ENCODE measurements around the gene ROGDI. TPM values are rescaled to one million over a fixed set of nuclear protein-coding genes. Genes with fewer than 3 reads are reported as not detected.
A peak's percentile ranks its signal among the peaks of the same experiment; 100 is the strongest.

Gene ROGDI, protein sequence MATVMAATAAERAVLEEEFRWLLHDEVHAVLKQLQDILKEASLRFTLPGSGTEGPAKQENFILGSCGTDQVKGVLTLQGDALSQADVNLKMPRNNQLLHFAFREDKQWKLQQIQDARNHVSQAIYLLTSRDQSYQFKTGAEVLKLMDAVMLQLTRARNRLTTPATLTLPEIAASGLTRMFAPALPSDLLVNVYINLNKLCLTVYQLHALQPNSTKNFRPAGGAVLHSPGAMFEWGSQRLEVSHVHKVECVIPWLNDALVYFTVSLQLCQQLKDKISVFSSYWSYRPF
- polyA plus RNA-seq = 4.0 TPM

DNA sequence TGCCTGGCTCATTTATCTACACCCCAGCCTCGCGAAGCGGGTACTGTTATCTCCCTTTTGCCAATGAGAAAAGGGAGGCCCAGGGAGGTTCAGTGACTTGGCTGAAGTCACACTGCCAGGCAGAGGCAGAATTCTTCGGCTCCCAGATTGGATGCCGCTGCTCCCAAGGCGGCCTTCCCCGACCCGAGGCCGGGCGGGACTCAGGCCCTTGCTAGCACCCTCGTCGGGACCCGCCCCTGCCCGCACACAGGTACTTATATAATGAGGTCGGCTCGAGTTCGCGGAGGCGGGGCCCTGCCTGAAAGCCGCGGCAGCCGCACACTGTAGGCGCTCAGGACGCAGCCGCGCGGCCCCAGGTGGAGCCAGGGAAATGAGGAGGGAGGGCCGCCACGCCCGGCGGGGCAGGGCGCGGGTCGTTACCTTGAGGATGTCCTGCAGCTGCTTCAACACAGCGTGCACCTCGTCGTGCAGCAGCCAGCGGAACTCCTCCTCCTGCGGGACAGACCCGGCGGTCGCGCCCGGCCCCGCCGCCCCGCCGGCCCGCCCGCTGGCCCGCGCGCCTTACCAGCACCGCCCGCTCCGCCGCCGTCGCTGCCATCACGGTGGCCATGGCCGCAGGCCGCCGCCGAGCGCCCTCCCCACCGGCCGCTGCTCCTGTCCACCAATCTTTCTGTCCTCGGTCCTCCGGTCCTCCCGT is at the start of gene ROGDI:
TSS of gene ROGDI (minus strand) at position 672 of the 697 bp plus-strand sequence. CDS start at position 610, 62 bp downstream.
- Mint-ChIP-seq H3K9me3 (no peaks in the 10 kb centered on the region), H3K4me1 (peaks cover 9 to 12% (median 9%) of the 10 kb centered on the region in 3 donors), H3K27me3 (no peaks in the 10 kb centered on the region), H3K36me3 (peaks cover 2% of the 10 kb centered on the region), H3K27ac (peak within 1 kb of the TSS; percentile 53 to 92 (median 91)), H3K4me3 (peak within 1 kb of the TSS; percentile 86 to 95 (median 92))

GRCh38 chr16:4850211-4850610 is 47.8 kb upstream of the ROGDI start:
- Mint-ChIP-seq H3K27me3 (no peaks in the 10 kb centered on the region), H3K36me3 (peaks cover 6% of the 10 kb centered on the region), H3K4me1 (peaks cover 34 to 43% (median 37%) of the 10 kb centered on the region in 3 donors), H3K9me3 (no peaks in the 10 kb centered on the region), H3K27ac (peak overlapping the region in 1 of 3 donors; percentile 74), H3K4me3 (peak overlapping the region in 2 of 4 donors; percentile 85 to 96)

DNA sequence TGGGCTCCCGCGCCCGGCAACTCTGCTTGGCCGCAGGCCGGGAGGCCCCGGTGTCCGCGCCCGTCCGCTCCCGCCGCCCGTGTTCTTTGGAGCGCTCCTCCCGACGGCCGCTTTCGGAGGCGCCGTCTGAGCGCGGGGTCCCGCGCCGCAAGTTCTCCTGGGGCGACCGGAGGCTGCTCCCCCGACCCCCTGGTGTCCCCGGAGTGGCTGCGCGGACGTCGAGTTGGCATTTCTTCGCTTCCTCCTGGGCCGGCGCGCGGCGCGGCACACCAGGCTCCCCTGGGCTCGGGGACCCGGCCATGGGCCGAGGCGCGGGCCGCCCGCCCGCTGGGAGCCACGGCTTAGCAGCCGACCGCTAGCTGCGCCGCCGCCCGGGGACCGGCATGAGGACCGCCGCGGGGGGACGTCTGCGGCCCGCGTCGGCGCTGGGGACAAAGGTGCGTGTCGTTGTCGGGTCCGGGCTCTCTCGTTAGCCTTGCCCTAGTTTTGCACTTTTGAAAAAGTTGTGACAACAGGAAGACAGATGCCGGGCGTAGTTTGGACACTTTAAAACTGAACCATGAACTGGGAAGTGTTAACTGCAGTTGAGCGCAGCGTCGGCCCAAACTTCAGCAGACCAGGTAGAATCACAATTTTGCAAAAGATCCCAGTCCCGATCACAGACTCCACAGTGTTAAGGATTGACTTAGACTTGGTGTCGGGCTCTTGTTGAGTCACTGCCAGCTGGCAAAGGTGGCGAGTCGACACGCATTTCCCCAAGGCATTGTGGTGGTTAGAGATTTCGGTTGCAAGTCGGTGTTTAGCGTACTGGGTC is 45.5 kb upstream of the ROGDI start:
- peak overlapping the region; percentile 87 to 96 (median 90) for H3K4me3 Mint-ChIP-seq
- peaks cover 37 to 43% (median 39%) of the 10 kb centered on the region in 3 donors for H3K4me1 Mint-ChIP-seq
- H3K36me3 Mint-ChIP-seq = no peaks in the 10 kb centered on the region

DNA sequence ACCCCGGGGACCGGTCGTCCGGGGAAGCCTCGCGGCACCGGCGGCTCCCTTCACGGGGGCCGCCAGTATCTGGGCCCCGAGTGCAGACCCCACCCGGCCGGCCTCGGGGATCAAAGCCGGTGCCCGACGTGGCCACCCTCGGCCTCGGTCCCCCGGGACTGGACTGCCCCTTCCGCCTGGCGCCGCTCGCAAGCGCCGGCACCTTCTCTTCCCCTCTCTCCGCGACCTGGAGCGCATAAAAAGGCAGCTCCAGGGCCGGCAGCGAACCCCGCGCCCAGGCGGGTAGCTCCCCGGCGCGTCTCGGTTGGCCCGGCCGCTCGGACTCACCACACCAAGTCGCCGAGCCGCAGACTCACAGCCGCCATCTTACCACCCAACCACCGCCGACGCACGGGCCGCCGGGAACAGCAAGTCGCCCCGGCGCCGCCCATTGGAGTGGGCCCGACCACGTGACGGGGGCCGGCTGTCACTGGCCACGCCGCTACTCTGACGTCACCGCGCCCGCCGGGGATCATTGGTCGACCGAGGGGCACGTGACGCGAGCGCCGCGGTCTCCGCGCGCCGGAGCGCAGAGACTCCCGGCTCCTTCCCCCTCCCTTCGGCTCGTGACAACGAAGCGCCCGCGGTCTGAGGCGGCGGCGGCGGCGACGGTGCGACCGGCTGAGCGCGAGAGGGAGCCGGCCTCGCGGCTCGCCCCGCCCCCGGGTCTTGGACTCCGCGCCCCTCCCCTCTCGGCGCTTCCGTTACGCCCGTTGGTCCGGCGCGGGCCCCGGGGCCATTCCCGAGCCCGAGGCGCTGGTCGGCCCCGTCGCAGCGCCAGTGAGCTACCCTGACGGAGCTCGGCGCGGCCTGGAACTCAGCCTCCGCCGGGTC is 44.7 kb upstream of the ROGDI start, which contains the start of the genes GLYR1 and UBN1:
TSS of gene GLYR1 (minus strand) at position 388 of the 873 bp plus-strand sequence. CDS start at position 365, 23 bp downstream.
TSS of gene UBN1 (plus strand) at position 581 of the 873 bp plus-strand sequence. CDS start 5,437 bp downstream, outside the sequence.
- H3K4me1 Mint-ChIP-seq = peaks cover 36 to 43% (median 39%) of the 10 kb centered on the region in 3 donors
- H3K9me3 Mint-ChIP-seq = no peaks in the 10 kb centered on the region
- H3K27ac Mint-ChIP-seq = peak within 1 kb of the TSS; percentile 76 to 99 (median 95)
- H3K4me3 Mint-ChIP-seq = peak within 1 kb of the TSS; percentile 87 to 96 (median 92)
- no peaks in the 10 kb centered on the region for H3K36me3 Mint-ChIP-seq
- H3K27me3 Mint-ChIP-seq = no peaks in the 10 kb centered on the region

More for the DNA sequence above, 45.5 kb upstream of the ROGDI start:
- no peaks in the 10 kb centered on the region for H3K27me3 Mint-ChIP-seq
- no peaks in the 10 kb centered on the region for H3K9me3 Mint-ChIP-seq
- H3K27ac Mint-ChIP-seq = peak overlapping the region; percentile 65 to 99 (median 92)

DNA sequence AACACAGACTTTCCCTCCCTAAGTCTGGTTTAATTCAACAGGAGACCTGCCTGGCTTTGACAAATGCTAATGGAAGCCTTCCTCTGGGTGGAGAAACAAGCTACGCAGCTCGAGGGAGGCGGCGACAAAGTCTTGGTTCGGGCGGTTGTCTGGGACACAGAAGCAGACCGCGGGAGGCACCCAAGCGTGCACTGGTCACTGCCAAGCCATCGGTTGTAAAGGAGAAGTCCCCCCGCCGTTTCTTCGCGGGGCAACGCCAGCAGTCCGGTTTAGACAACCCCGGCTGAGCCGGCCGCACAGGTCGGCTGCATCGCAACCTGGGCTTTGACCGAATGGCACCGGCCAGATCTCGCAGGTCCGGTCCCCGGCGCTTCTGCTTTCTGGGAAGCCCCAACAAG is 44.1 kb upstream of the ROGDI start:
- H3K27ac Mint-ChIP-seq = peak overlapping the region; percentile 4 to 99 (median 92)
- peak overlapping the region; percentile 85 to 95 (median 92) for H3K4me3 Mint-ChIP-seq
- no peaks in the 10 kb centered on the region for H3K36me3 Mint-ChIP-seq
- peaks cover 33 to 43% (median 38%) of the 10 kb centered on the region in 3 donors for H3K4me1 Mint-ChIP-seq
- H3K27me3 Mint-ChIP-seq = no peaks in the 10 kb centered on the region
- H3K9me3 Mint-ChIP-seq = no peaks in the 10 kb centered on the region

DNA sequence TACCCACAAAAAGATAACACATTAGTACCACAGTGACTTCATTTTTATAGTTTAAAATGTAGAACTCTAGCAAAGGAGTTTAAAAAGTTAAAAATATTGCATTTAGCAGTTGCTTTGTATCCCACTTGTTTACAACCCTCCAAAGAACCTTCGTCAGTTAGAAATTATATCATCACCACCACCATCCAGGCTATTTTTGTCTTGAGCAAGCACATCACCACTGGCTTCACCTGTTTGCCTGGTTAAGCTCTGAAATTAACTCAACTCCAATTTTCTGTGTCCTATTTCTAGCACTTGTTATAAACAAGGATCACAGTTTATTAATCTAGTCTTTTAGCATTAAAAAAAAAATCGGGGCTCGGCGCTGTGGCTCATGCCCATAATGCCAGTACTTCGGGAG is 38.6 kb upstream of the ROGDI start:
- no peaks in the 10 kb centered on the region for H3K9me3 Mint-ChIP-seq
- peak overlapping the region in 1 of 3 donors; percentile 2 for H3K27ac Mint-ChIP-seq
- H3K36me3 Mint-ChIP-seq = peaks cover 1% of the 10 kb centered on the region
- no peaks in the 10 kb centered on the region for H3K27me3 Mint-ChIP-seq
- no peak overlapping the region for H3K4me3 Mint-ChIP-seq
- peaks cover 6 to 11% (median 10%) of the 10 kb centered on the region in 3 donors for H3K4me1 Mint-ChIP-seq

DNA sequence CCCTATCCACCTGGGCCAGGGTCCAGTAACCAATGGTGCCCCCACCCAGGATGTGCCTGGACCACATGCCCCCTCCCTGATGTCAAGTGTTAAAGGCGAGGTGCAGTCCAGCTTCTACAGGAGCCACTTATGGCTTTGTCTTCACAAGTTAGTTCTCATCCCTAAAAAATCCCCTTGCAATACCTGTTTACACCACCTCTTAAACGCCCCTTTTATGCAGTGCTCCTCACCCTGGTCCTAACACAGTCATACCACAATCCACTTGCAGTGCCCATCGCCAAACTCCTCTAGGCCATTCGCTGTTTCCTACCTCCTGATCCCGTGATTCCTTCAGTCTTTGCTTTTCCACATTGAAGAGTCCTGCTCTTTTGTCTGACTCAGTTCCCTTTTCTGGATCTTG is 37.5 kb upstream of the ROGDI start:
- Mint-ChIP-seq H3K36me3 (peaks cover 1% of the 10 kb centered on the region), H3K27ac (no peak overlapping the region), H3K27me3 (no peaks in the 10 kb centered on the region), H3K4me1 (peaks cover 0 to 4% (median 2%) of the 10 kb centered on the region in 3 donors), H3K9me3 (no peaks in the 10 kb centered on the region), H3K4me3 (no peak overlapping the region)

GRCh38 chr16:4837733-4838501 is 35.5 kb upstream of the ROGDI start:
- Mint-ChIP-seq H3K4me3 (no peak overlapping the region), H3K27ac (peak overlapping the region in 2 of 3 donors; percentile 35 to 74), H3K4me1 (peaks cover 3 to 10% (median 8%) of the 10 kb centered on the region in 3 donors), H3K36me3 (peaks cover 1% of the 10 kb centered on the region), H3K9me3 (no peaks in the 10 kb centered on the region), H3K27me3 (no peaks in the 10 kb centered on the region)

GRCh38 chr16:4836727-4837126 is 34.3 kb upstream of the ROGDI start:
- Mint-ChIP-seq H3K27me3 (no peaks in the 10 kb centered on the region), H3K4me1 (peaks cover 6 to 15% (median 12%) of the 10 kb centered on the region in 3 donors), H3K4me3 (no peak overlapping the region), H3K27ac (peak overlapping the region in 1 of 3 donors; percentile 10), H3K36me3 (peaks cover 3% of the 10 kb centered on the region), H3K9me3 (no peaks in the 10 kb centered on the region)

DNA sequence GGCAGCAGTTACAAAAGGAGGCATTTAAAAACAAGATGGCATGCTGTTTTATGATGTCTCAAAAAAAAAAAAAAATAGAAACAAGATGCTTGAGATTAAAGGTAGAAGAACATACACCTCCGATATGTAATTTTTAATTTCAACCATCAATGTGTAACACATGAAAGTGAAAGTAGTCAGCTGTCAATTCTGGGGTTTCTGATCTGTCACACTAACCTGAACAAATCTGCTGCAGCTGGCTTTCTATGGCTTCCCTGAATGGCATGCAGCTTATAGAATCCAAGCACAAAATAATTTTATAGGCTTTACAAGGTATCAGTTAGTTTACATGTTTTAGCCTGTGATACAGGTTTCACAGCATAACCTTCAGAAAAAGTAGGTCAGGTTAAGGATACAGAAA is 31.2 kb upstream of the ROGDI start:
- H3K36me3 Mint-ChIP-seq = peaks cover 8% of the 10 kb centered on the region
- H3K4me1 Mint-ChIP-seq = peaks cover 8 to 16% (median 15%) of the 10 kb centered on the region in 3 donors
- peak overlapping the region in 1 of 4 donors; percentile 45 for H3K4me3 Mint-ChIP-seq
- H3K9me3 Mint-ChIP-seq = no peaks in the 10 kb centered on the region
- H3K27me3 Mint-ChIP-seq = no peaks in the 10 kb centered on the region
- peak overlapping the region in 2 of 3 donors; percentile 13 to 66 for H3K27ac Mint-ChIP-seq

GRCh38 chr16:4832698-4833343 is 30.4 kb upstream of the ROGDI start:
- Mint-ChIP-seq H3K27me3 (no peaks in the 10 kb centered on the region), H3K27ac (peak overlapping the region in 1 of 3 donors; percentile 66), H3K4me1 (peaks cover 8 to 16% (median 15%) of the 10 kb centered on the region in 3 donors), H3K9me3 (no peaks in the 10 kb centered on the region), H3K36me3 (peaks cover 8% of the 10 kb centered on the region), H3K4me3 (no peak overlapping the region)

DNA sequence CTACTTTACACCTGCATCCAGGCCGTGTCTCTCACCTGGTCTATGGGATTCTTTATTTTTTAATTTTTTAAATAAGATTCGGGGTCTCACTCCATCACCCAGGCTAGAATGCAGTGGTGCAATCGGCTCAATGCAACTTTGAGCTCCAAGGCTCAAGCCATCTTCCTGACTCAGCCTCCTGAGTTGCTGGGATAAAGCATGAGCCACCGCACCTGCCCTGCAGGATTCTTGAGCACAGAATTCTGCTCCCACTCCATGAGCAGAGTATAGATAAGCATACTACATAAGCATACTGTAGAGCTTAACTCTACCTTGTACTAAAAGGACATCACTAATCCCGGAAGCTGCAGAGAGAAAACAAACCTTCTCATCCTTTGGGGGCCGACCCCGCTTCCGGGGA is 29.2 kb upstream of the ROGDI start:
- Mint-ChIP-seq H3K9me3 (no peaks in the 10 kb centered on the region), H3K27me3 (no peaks in the 10 kb centered on the region), H3K4me1 (peaks cover 6 to 16% (median 15%) of the 10 kb centered on the region in 3 donors), H3K27ac (no peak overlapping the region), H3K36me3 (peaks cover 7% of the 10 kb centered on the region), H3K4me3 (no peak overlapping the region)

DNA sequence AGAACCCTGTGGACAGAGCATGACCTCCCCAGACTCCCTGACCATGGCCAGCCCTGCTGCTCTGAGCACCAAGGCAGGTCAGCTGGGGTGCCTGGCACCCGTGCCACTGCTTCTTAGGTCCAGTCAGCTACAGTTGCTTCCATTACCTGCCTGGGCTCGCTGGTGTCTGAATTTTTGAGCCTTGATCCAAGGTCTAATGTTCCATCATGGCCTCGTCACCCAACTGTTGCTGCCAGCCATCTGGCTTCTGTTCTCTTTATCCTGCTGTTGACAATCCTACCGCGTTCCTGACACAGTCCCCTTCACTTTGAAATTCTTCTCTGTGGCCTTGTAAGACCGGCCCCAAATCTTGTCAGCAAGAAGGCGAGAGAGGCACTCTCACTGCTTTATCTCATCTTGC is 28.0 kb upstream of the ROGDI start:
- no peaks in the 10 kb centered on the region for H3K27me3 Mint-ChIP-seq
- peaks cover 7% of the 10 kb centered on the region for H3K36me3 Mint-ChIP-seq
- peak overlapping the region in 1 of 4 donors; percentile 34 for H3K4me3 Mint-ChIP-seq
- H3K27ac Mint-ChIP-seq = peak overlapping the region in 1 of 3 donors; percentile 53
- no peaks in the 10 kb centered on the region for H3K9me3 Mint-ChIP-seq
- H3K4me1 Mint-ChIP-seq = peaks cover 6 to 16% (median 15%) of the 10 kb centered on the region in 3 donors
